ENCODE results near the gene PRPF40A. TPM values are rescaled to one million over a fixed set of nuclear protein-coding genes. Genes with fewer than 3 reads are reported as not detected.
"Not testable (repeated sequence)": the region's sequence is repeated elsewhere in the genome, so short reads cannot be mapped to it uniquely, and the experiment has no call there.

Gene PRPF40A
- total and polyA plus RNA-seq, 9 of the 15 experiments (the other 6 are each of a cell fraction or from before 2014, with no cell fraction given): 168 to 304 (median 264) TPM

DNA sequence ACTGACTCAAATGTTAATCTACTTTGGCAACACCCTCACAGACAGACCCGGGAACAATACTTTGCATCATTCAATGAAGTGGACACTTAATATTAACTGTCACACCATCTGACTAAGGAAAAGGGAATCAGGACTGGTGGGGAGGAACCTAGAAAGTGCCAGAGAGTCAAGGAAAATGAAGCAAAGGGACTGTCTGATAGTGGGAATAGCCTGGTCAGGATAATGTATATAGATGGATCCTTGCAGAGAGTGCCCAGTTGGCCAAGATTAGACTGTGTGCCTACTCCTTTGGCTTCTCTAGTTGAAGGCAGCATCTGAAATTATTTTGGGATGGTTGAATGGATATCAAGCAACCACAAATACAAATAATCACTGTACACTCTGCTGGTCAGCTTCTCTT is 46.4 kb upstream of the PRPF40A start:
- Histone ChIP-seq H3K4me1 (replicated peaks in 1 of 2; ENCODE audit: control insufficient read depth in 2 of 2, insufficient read depth in 2 of 2, low read length in 2 of 2) (no peaks in the 10 kb centered on the region), H3K9ac (ENCODE audit: insufficient read depth in 1 of 2, low read depth in 2 of 2, low read length in 2 of 2) (no peak overlapping the region), H3K9me3 (replicated peaks; ENCODE audit: control insufficient read depth, insufficient read depth, low read depth, low read length) (no peaks in the 10 kb centered on the region; the same call in 1 of the 2 replicates), H3K4me2 (ENCODE audit: insufficient read depth, low read length) (no peak overlapping the region), H3K27ac (ENCODE audit: extremely low read depth, low read depth, low read length) (no peak overlapping the region), H3K36me3 (ENCODE audit: control insufficient read depth, insufficient read depth, low read length) (peaks cover 20% of the 10 kb centered on the region; the same call in 1 of the 3 replicates), H3K4me3 (no peak overlapping the region), H2AFZ (ENCODE audit: low read depth, low read length) (no peak overlapping the region), H3K27me3 (ENCODE audit: control insufficient read depth in 2 of 2, insufficient read depth in 2 of 2, low read length in 2 of 2) (no peaks in the 10 kb centered on the region), H4K20me1 (replicated peaks; ENCODE audit: control insufficient read depth, insufficient read depth, low read length) (no peaks in the 10 kb centered on the region), H3K79me2 (ENCODE audit: control insufficient read depth, insufficient read depth, low read length) (no peaks in the 10 kb centered on the region), H3K9me1 (ENCODE audit: control insufficient read depth, insufficient read depth, low read length) (no peaks in the 10 kb centered on the region)
- peak; percentile 56 for ATAC-seq
- TF ChIP-seq POLR2G (IDR thresholded peaks at IDR 0.05; ENCODE audit: low read depth, low read length) (0 out of 2 replicates have a peak, but pooled peaks have one; percentile 24), CBX3 (IDR thresholded peaks at IDR 0.05; ENCODE audit: borderline replicate concordance in 1 of 2, low read length in 2 of 2) (no peak), POLR2A (conservative IDR thresholded peaks at IDR 0.05) (0 out of 2 replicates have a peak, but pooled peaks have one; percentile 30)
- 75% methylated on average over 1 of the region's 1 CpG for WGBS (ENCODE audit: insufficient coverage, low coverage, missing lambda C conversion rate)
- BruUV-seq (replicated peaks): no TSS peak
- DNase-seq (ENCODE audit: extremely low read depth in 1 of 4, low spot score in 3 of 4): no peak
- in situ Hi-C loops (cut with MboI) (no loop called here), intact Hi-C loops (cut with micrococcal nuclease) (no loop called here)
- no peak for FAIRE-seq
- POLR2A ChIA-PET: no interaction called here
- CTCF ChIA-PET (ENCODE audit: low intra/inter-chr PET ratio): no interaction called here

DNA sequence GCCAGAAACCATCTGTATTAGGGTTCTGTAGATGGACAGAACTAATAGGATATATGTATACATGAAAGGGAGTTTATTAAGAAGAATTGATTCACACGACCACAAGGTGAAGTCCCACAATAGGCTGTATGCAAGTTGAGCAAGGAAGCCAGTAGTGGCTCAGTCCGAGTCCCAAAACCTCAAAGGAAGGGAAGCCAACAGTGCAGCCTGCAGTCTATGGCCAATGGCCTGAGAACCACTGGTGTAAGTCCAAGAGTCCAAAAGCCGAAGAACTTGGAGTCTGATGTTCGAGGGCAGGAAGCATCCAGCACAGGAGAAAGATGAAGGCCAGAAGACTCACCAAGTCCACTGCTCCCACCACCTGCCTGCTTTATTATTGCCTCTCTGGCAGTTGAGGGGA is 45.9 kb upstream of the PRPF40A start:
- CTCF ChIA-PET (ENCODE audit: low intra/inter-chr PET ratio); H3K9ac ChIP-seq (ENCODE audit: insufficient read depth in 1 of 2, low read depth in 2 of 2, low read length in 2 of 2); H3K4me1 ChIP-seq (replicated peaks in 1 of 2; ENCODE audit: control insufficient read depth in 2 of 2, insufficient read depth in 2 of 2, low read length in 2 of 2); H3K27me3 ChIP-seq (ENCODE audit: control insufficient read depth in 2 of 2, insufficient read depth in 2 of 2, low read length in 2 of 2); H3K4me2 ChIP-seq (ENCODE audit: insufficient read depth, low read length); H3K9me1 ChIP-seq (ENCODE audit: control insufficient read depth, insufficient read depth, low read length); H3K4me3 ChIP-seq; BruUV-seq (replicated peaks); H4K20me1 ChIP-seq (replicated peaks; ENCODE audit: control insufficient read depth, insufficient read depth, low read length); POLR2A ChIA-PET; in situ Hi-C loops (cut with MboI); H3K27ac ChIP-seq (ENCODE audit: extremely low read depth, low read depth, low read length); FAIRE-seq; H2AFZ ChIP-seq (ENCODE audit: low read depth, low read length); H3K9me3 ChIP-seq (replicated peaks; ENCODE audit: control insufficient read depth, insufficient read depth, low read depth, low read length); DNase-seq (ENCODE audit: extremely low read depth in 1 of 4, low spot score in 3 of 4); H3K79me2 ChIP-seq (ENCODE audit: control insufficient read depth, insufficient read depth, low read length); intact Hi-C loops (cut with micrococcal nuclease): not testable (repeated sequence)
- peak; percentile 30 for ATAC-seq
- 0 out of 2 replicates have a peak, but pooled peaks have one; percentile 45 for TF ChIP-seq POLR2A (conservative IDR thresholded peaks at IDR 0.05)
- 77% methylated on average over 4 of the region's 4 CpGs for WGBS (ENCODE audit: insufficient coverage, low coverage, missing lambda C conversion rate)
- peaks cover 20% of the 10 kb centered on the region; the same call in 1 of the 3 replicates for H3K36me3 ChIP-seq (ENCODE audit: control insufficient read depth, insufficient read depth, low read length)
